GM18907 (cell line): ENCODE measurements around the gene PNCK.
"Not testable (repeated sequence)": the region's sequence is repeated elsewhere in the genome, so short reads cannot be mapped to it uniquely, and the experiment has no call there.

Source experiments
- ATAC-seq: cut with Tn5 transposase; IDR thresholded peaks from one replicate; pipeline ENCODE4 v1.9.1; 2021; ENCODE audit warnings: mild to moderate bottlenecking, moderate library complexity; ENCODE audit not compliant: unreplicated experiment

Gene PNCK

DNA sequence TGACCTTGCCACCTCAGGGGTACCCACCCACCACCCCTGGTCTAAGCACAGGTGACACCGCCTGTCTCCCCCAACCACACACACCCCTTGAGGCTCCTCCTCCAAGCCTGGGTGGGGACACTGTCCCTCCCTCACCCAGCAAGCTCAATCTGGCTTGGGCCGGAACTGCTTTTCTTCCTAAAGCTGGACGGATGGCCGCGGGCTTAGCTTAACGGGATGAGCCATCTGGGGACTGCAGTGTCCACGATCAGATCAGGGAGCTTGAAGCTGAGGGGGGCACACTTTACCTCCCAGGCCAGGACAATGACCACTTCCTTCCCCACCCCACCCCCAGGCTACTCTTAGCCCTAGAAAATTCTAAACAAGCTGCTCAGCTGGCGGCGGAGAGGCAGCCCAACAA lies 13.1 kb upstream of the PNCK start:
- ATAC-seq = no peak

DNA sequence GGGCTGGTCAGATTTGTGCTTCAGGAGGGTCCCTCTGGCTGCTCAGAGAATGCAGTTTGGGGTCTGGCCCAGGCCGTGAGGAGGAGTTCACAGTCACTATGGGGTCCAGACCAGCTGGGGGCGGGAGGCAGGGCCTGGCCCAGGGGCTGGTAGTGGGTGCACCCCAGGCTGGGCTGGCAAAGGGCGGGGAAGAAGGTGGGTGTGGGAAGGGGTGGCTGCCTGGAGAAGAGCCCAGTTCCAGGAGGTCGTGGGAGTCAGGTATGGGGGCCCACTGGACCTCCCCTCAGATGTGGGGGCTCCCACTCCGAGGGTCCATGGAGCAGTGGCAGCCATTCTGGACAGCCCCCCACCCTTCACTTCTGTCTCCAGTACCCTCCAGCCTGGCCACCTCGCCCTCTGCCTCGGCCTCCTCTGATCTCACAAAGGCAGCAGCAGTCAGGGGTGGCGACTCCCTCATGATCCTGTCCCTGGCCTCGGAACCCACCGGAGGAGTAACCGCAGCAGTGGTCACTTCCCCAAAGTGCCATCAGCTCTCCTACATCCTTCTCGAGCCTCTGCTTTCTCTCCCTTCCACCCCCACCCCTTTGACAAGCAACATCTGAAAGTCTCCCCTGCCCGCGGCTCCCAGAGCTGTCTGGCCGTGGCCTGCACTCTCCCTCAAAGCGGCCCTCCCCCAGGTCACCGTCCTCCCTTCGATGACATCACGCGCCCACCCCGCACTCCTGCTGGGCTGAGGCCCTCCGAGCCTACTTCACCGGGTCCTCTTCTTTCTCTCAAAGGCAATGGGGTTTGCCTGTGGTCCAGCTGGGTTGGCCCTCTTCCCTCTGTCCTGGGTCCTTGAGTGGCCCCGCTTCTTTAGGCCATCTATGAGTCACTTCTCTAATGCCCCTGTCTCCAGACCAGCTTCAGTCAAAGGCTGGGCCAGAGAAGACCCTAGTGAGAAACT lies 12.4 kb upstream of the PNCK start:
- no peak for ATAC-seq

DNA sequence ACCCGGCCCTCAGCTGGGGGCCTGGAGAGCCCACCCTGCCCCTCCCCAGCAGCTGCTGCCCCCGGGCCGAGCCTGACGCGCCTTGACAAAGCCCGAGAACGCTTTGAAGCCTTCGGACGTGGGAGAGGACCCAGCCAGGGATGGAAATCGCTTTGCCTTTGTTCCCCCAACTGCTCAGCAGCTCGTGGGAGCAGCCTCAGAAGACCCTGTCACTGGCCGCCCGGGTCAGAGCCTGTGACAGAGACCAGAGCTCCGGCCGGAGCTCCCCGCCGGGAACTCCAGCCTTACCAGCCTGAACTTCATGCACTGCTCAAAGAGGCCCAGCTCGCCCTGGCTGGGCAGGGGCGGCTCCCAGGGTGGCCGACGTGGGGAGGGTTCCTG lies 11.5 kb upstream of the PNCK start:
- no peak for ATAC-seq

DNA sequence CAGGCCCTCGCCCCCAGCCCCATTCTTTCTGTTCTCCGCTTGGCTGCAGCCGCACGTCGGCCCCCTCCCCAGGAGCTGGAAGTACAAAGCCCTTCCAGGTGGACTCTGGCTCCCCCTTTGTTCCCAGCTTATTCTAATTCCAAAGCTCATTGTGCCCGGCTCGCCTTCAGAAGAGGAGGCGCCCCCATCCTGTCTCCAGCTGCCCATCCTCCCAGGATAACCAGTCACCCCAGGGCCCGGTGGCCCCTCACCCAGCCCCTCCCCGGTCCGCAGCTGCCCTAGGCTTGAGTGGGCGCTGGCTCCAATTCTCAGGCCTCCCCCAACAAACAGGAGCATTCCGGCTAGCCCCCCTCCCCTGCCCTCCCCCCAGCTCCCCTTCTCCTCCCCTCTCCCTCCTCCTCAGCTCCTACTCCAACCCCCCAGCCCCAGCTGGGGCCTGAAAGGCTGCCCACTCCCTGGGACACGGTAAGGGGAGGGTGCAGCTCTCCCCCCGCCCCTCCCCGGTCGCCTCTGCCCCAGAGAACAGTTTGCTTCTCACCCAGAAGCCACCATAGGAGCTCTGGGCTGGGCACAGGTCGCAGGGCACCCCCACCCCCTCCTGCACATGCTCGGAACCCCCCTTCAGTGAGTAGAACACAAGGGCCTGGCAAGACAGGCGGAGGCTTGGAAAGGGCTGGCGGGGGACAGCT lies 11.0 kb upstream of the PNCK start:
- ATAC-seq = no peak

DNA sequence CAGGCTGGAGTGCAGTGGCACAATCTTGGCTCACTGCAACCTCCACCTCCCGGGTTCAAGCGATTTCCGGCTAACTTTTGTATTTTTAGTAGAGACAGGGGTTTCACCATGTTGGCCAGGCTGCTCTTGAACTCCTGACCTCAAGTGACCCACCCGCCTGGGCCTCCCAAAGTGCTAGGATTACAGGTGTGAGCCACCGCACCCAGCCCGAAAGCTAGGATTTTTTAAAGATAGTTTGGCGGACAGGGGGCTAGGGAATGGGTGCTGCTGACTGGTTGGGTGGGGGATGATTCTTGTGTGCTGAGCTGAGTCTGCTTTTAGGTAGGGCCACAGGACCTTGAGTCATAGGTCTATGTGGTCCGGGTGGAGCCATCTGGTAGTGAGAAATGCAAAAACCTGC lies 9.9 kb upstream of the PNCK start:
- not testable (repeated sequence) for ATAC-seq

DNA sequence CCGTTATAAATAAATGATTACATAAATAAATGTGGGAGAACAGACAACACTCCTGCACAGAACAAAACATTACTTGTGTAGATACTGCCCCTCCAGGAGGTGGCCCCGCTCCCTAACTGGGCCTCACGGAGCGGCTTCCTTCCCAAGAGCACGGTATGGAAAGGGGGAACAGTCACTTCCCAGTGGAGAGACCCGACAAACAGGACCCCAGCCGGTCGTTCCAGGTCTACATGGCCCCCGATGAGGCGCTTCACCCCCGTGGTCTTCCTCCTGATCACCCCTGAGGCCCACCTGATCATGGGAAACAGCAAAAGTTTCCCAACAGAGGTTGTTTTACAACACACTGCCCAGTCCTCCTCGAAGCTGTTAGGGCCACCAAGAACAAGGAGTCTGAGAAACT lies 7.6 kb upstream of the PNCK start:
- no peak for ATAC-seq

DNA sequence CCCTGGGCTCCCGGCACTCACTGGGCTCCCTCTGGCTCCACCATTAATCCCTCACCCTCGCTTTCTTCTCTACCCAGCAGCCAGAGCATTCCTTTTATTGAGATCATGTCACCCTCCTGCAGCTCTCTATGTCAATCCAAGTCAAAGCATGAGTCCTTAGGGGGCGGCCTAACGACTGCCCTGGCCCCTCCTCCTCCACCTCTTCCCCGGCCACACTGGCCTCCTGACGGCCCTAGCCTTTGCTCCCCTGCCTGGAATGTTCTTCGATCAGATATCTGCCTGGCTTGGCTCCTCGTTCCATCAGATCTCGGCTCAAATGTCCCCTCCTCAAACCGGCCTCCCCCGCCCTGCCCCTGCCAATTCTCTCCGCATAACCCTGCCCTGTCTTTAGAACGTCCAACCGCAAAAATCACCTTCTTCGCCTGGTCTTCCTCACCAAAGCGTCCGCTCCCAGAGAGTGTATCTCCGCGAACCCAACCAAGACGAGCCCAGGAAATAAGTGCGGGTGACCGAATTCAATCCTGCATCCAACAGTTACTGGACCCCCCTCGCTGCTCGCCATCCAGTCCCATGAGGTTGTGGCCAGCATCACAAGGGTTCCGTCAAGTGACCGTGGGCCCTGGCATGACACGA lies 722 bp upstream of the PNCK start:
- no peak for ATAC-seq

DNA sequence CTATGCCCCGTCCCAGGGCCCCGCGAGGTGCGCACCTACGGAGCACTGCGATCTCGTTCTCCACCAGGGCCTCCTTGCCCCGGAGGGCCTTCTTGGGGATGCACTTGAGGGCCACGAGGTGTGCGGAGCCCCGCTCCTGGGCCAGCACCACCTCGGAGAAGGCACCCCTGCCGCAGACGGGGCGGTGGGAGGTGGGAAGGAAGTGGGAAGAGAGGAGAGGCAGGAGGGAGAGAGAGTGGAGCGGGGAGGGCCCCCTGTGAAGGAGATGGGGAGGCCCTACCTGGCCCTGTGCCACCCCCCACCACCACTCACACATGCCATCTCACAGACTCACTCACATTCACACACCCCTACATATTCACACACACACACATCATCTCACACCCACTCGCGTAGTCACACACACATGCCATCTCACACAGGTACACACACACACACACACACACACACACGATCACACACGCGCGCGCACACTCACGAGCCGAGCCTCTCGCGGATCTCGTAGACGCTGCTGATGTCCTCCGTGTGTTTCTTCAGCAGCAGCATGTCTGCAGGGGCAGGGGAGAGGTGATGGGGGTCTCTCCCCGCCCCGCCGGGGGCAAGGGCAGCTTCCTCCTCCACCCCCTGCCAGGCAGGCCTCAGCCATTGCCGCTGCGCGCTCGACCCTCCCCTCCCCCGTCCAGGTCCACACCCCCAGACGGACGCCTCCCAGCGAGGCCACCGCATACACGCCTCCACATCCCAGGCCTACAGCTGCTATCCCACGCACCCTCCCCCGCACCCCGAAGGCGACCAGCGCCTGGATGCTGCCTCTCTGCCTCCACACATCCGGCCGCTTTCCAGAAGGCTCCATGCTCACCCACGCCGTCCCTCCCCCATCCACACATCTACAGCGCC lies 834 bp downstream of the PNCK start:
- ATAC-seq = no peak

DNA sequence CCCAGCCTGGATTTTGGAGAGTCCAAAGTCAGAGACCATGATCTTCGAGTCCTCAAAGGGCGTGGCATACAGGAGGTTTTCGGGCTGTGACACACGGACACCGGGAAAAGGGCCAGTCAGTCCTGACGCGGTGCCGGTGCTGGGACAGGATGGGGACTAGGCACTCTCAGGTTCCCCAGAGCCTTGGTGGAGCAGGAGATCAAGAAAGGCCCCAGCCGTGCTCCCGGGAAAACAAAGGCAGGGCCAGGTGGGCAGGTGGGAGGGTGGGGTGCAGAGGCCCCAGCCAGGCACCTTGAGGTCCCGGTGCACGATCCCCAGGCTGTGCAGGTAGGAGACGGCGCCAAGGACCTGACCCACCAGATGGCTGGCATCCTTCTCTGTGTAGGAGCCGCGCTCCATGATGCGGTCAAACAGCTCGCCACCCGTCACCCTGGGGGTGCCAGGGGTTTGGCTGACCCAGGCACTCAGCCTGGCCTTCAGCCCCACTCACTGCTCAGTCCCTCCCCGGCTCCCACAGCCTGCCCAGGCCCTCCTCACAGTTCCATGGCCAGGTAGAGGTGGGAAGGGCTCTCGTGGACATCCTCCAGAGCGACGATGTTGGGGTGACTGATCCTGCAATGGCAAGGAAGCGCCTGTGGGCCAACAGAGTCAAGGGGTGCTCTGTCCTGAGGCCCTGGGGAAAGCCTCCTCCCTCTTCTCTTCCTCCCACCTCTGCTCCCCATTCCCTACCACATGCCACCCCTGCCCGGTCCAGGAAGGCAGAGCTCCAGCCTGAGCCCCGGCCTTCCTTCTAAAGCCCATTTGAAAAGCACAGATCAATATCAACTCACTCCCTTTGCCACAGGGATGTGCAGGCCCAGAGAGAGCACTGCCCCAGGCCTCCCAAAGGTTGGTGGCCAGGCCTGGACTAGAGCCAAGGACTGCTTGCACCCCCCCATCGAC lies 1.8 kb downstream of the PNCK start:
- ATAC-seq = no peak

DNA sequence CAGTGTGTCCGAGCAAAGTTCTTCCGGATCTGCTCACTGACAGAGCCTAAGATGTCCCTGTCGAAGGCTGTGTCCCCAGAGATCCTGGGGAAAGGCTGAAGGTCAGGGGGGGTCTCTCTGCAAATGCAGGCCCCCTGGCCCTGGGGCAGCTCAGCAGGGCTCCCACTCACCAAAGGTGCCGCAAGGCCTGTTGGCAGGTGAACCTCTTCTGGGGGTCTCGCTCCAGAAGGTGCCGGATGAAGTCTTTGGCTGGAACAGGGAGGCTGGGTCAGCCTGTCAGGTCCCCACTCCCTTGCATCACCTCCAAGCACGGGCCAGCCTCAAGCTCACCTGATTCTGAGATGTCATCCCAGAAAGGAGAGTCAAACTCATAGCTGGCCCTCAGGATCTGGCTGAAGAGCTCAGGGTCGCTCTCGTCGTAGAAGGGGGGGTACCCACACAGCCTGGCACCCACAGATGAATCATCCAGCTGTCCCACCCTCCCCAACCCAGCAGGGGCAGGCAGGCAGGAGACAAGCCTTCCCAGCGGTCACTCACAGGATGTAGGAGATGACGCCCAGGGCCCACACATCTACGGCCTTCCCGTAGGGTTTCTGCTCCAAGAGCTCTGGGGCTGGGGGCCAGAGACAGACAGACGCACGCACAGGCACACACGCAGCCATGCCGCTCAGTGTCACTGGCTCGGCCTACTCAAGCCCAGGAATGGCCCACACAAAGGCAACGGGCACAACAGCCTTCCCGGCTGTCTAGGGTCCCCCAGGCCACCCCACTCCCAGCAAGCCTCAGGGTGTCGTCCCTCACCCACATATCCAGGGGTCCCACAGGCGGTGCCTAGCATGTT lies 2.6 kb downstream of the PNCK start:
- ATAC-seq = no peak

DNA sequence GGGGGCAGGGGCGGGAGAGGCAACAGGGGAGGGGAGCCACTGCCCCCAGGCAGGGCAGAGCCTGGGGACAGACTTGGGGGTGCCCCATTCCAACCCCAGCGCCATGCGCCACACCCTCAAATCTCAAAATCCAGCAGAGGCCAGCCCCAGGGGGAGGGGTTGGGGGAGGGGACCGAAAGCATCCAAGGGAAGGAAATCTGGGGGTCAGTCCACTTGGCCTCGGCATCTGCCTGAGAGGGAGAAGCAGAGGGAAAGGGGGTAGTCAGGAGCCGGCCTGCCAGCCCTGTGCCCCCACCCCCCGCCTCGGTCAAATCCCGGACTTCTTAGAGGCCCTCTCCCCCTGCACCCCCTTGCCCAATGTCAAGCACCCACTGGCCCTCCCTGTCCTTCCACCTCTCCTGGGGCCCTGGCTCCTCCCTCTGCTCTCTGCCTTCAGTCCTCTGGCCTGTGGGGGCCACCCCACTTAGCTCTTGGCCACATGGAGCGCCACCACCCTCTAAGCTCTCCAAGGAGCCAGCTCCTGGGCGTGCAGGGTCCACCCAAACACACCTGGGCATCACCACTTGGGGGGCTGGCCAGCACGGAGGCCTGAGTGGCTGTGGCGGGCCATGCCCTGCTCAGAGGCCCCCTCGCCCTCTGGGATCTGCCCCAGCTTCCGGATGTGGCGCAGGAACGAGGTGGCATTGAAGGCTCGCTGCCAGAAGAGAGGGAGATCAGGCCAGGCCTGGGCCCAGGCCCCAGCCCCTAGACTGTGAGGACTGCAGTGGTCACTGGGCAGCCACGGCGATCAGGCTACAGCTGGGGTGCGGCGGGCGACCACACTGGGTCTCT lies 3.5 kb downstream of the PNCK start:
- ATAC-seq = no peak

DNA sequence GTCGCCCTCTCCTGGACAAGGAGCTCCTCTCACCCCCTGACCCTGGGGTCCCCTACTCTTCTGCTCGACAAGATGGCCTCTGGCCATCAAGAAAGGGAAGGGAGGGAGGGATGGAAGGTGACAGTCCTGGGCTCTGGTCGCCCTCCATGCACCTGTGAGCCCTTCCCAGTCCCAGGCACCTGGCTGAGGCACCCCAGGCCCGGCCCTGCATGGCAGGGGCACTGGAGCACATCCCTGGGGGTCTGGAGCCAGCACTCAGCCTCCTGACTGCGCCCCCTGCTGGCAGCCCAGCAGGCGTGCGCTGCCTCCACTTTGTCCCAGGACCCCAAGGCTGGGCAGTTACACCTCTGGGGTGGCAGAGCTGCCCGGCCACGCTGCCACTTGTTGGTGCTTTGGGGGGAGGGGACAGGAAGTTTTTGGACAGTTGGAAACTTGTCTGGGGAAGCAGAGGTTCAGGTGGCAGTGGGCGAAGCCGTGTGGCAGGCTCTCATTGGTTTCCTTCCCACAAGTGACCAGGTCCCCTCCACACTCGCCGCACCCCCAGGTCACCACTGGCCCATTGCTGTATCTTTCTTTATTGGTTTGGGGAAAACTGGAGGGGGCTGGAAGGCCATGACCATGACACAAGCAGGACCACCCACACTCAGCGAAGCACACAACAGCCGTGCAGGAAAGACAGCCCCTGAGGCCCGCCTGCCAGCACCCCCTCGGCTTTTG lies 4.3 kb downstream of the PNCK start:
- no peak for ATAC-seq

DNA sequence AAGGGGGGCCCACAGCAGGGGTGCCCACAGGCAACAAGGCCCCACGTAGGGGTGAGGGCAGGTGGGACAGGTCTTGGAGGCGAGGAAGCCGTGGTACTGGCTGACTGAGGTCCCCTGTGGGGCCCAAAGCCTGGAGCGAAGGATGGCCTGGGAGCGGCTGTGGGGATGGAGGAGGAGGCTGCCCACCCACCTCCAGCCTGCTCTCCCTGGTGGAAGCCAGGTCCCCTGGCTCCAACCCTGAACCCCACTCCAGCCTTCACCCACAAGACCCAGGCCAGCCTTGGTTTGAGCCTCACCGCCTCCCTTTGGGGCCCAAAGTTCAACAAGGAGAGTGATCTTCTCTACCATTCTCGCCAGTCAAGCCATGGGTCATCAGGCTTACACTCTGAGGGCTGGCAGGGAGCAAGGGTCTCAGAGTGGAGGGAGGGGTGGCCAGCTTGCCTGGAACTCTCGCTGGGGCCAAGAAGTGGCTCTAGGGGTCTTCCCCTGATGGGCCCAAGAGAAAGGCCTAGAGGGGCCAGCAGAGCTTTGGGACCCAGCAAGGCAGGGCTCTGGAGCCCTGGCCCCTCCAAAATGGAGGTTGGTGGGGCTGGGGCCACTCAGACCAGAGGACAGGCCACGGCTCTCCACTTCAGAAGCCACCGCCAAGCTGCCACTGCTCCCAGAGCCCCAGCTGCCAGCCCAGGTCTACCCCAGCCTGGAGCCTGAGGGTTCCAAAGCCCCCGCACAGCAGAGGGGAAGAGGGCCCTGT lies 5.0 kb downstream of the PNCK start:
- ATAC-seq = no peak

DNA sequence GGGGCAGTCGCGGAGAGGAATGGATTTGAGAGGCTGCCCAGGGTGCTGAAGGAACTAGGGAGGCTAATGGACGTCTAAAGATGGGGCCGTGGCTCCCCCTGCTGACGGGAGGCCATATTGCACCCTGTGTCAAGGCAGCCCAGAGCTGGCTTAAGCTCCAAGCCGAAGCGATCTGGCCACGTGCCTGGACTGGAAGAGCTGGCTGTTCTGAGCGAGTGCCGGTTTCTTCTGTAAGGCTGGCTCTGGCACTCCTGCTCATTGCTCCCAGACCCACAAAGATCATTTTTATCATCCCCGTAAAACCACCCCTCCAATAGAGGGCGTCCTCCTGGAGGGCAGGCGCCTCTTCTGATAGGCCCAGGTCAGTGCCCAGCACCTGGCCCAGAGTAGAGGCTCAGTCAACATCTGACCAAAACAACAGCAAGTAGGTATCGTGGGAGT lies 5.6 kb downstream of the PNCK start:
- peak; percentile 59 for ATAC-seq

DNA sequence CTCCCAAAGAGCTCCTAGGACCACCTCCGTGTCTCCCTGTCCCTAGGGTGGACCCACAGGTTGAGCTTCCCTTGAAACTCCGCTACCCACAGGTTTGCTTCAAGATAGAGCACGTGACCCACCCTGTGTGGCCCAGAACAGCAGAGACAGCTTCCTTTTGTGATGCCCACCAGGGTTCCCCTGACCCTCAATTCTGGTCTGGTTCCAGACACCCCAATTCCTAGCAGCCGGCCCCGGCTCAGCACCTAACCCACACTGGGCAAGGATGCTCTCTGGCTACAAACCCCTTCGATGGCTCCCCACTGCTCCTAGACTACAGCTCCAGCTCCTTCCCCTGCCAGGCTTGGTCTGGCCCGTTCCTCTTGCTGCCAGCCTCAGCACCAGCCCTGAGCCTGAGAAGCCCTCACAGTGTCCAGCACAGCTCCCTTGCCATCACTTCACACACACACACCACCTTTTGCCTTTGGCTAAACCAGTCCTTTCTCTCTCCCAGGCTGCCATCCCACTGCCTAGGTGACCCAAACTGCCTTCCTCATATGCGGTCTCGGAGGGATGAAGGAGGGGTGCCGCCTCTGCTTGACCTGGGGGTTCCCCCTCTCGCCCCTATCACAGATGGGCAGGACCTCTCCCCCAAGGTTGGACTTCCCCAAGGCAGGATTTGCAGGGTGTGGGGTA lies 6.2 kb downstream of the PNCK start:
- no peak for ATAC-seq

DNA sequence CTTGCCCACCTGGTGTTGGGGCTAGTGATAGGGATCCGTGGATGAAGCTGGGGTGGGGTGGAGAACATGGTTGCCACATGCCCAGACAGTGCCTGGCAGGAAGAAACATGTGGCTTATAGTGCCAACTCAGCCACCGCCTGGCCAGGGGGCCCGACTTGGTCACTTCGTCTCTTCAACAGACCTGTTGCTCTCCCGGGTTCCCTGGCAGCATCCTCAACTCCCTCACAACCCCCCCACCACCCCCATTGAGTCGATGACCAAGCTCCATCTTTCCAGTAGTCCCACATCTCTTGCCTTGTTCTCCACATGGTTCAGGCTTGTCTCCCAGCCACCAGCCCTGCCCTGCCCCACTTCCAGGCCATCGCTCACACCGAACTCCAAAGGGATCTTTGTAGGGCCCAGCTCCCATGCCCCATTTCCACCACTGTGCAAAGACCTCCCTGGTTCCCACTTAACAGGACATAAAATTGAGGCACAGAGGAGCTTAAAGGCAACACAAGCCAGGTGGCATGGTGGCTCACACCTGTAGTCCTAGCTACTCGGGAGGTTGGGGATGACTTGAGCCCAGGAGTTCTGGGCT lies 7.8 kb downstream of the PNCK start:
- ATAC-seq = no peak
